IPS DF 6.9 (cell line): ENCODE measurements around the gene C7orf25.
"Not testable (repeated sequence)": the region's sequence is repeated elsewhere in the genome, so short reads cannot be mapped to it uniquely, and the experiment has no call there.

Source experiments
- DNase-seq: peaks from one replicate; pipeline ENCODE4 v3.0.0-alpha.2; 2013; ENCODE audit warnings: low read depth, low spot score
- H3K27ac ChIP-seq: one replicate; pipeline ENCODE4 v1.5.1; 2013; ENCODE audit warnings: low read length, control low read depth
- H3K27me3 ChIP-seq: 2 replicates; pipeline ENCODE4 v1.6.1; 2013; ENCODE audit warnings: mild to moderate bottlenecking, low read length; ENCODE audit not compliant: control insufficient read depth, insufficient read depth
- H3K36me3 ChIP-seq: 2 replicates; pipeline ENCODE4 v1.6.1; 2013; ENCODE audit warnings: low read length; ENCODE audit not compliant: control insufficient read depth, insufficient read depth
- H3K4me1 ChIP-seq: 2 replicates; pipeline ENCODE4 v1.6.1; 2013; ENCODE audit warnings: low read length; ENCODE audit not compliant: control insufficient read depth, insufficient read depth
- H3K4me3 ChIP-seq: 2 replicates; pipeline ENCODE4 v1.5.1; 2013; ENCODE audit warnings: mild to moderate bottlenecking, low read length
- H3K9me3 ChIP-seq: 2 replicates; pipeline ENCODE4 v1.6.1; 2013; ENCODE audit warnings: low read length, inconsistent platforms; ENCODE audit not compliant: control insufficient read depth, insufficient read depth
- WGBS: extraction: QIAGEN DNeasy Blood & Tissue Kit; methylation state at CpG from one replicate; pipeline ENCODE4 v1.1.7; 2013; ENCODE audit warnings: mixed read lengths, missing lambda C conversion rate; ENCODE audit not compliant: insufficient read length, insufficient coverage; 5-methylcytosine and 5-hydroxymethylcytosine counted together

C7orf25 gene

GRCh38 chr7:42913591-42913990 lies 1.7 kb upstream of the C7orf25 start:
- H3K27me3 ChIP-seq = no peaks in the 10 kb centered on the region
- H3K9me3 ChIP-seq = no peaks in the 10 kb centered on the region
- H3K36me3 ChIP-seq = no peaks in the 10 kb centered on the region; the same call in 1 of the 2 replicates
- WGBS = no CpG with 5 or more reads among the region's 2 CpGs
- H3K27ac ChIP-seq = no peak overlapping the region
- DNase-seq = no peak
- H3K4me1 ChIP-seq = 0 out of 2 replicates have a peak, but pooled peaks cover 3% of the 10 kb centered on the region
- H3K4me3 ChIP-seq = no peak overlapping the region

DNA sequence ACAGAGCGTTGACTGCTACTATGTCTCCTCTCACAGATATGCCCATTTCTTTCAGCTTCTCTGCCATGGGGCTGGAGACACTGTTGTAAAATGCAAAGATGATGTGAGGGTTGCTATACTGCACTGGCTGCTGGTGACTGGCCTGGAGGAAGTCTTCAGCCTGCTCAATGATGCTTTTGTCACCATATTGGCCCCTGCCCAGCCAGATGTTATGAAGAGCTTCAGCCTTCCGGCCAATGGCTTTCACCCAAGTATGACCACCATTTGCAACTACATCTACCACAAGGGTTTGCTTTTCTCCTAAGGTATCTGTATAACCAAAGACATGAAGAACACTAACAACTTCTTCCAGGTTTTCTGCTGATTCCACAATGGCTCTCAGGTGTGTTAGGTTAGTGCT lies 1.6 kb downstream of the C7orf25 start:
- H3K9me3 ChIP-seq = no peaks in the 10 kb centered on the region
- no peak for DNase-seq
- no CpG with 5 or more reads among the region's 2 CpGs for WGBS
- no peaks in the 10 kb centered on the region for H3K36me3 ChIP-seq
- H3K4me1 ChIP-seq = 0 out of 2 replicates have a peak, but pooled peaks cover 3% of the 10 kb centered on the region
- H3K27me3 ChIP-seq = no peaks in the 10 kb centered on the region
- H3K4me3 ChIP-seq = no peak overlapping the region
- H3K27ac ChIP-seq = no peak overlapping the region

GRCh38 chr7:42907316-42907715 lies 4.6 kb downstream of the C7orf25 start:
- Histone ChIP-seq H3K36me3 (no peaks in the 10 kb centered on the region), H3K4me3 (no peak overlapping the region), H3K27me3 (no peaks in the 10 kb centered on the region), H3K4me1 (0 out of 2 replicates have a peak, but pooled peaks cover 3% of the 10 kb centered on the region), H3K9me3 (no peaks in the 10 kb centered on the region), H3K27ac (no peak overlapping the region)
- no peak for DNase-seq

DNA sequence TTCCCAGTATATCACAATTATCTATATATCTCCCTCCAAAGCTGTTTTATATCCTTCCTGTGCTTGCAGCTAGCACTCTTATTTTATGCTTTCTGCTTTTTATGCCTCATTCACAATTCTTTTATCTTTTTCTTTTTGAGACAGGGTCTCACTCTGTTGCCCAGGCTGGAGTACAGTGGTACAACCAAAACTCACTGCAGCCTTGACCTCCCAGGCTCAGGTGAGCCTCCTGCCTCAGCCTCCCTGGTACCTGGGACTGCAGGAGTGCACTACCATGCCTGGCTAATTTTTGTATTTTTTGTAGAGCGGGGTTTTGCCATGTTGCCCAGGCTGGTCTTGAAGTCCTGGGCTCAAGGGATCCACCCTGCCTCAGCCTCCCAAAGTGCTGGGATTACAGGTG lies 5.7 kb downstream of the C7orf25 start:
- Histone ChIP-seq H3K9me3 (no peaks in the 10 kb centered on the region), H3K4me1 (0 out of 2 replicates have a peak, but pooled peaks cover 3% of the 10 kb centered on the region), H3K27me3 (no peaks in the 10 kb centered on the region), H3K27ac (no peak overlapping the region), H3K36me3 (no peaks in the 10 kb centered on the region), H3K4me3 (no peak overlapping the region)
- DNase-seq = no peak
- no CpG with 5 or more reads among the region's 1 CpG for WGBS

GRCh38 chr7:42902331-42902730 lies 9.5 kb downstream of the C7orf25 start:
- Histone ChIP-seq H3K4me1 (no peaks in the 10 kb centered on the region), H3K27ac (no peak overlapping the region), H3K9me3 (no peaks in the 10 kb centered on the region), H3K27me3 (no peaks in the 10 kb centered on the region), H3K36me3 (no peaks in the 10 kb centered on the region), H3K4me3 (no peak overlapping the region)
- no CpG with 5 or more reads among the region's 3 CpGs for WGBS
- DNase-seq = no peak

- no peak overlapping the region for H3K27ac ChIP-seq
These were observed 11.0 kb downstream of the C7orf25 start for GRCh38 chr7:42900842-42901241.

DNA sequence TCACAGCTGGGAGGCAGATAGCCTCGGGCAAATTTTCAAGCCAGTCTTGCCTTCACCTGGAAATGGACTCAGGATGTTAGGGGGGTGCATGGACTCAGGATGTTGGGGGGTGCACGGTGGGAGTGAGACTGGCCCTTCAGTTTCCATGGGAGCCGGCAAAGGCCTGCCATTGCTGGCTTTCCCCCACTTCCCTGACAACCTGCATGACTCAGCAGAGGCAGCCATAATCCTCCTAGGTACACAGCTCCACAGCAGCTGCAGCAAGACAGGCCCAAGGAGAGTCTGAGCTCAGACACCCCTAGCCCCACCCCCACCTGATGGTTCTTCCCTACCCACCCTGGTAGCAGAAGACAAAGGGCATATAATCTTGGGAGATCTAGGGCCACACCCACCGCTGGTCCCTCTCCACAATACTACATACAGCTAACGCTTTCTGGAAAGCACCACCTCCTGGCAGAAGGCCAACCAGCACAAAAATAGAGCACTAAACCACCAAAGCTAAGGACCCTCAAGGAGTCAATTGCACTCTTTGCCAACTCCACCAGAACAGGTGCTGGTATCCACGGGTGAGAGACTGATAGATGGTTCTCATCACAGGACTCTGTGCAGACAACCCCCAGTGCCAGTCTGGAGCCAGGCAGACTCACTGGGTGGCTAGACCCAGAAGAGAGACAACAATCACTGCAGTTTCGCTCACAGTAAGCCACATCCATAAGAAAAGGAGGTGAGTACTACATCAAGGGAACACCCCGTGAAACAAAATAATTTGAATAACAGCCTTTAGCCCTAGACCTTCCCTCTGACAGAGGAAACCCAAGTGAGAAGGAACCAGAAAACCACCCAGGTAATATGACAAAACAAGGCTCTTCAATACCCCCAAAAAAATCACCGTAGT lies 18.3 kb downstream of the C7orf25 start:
- H3K27ac ChIP-seq = no peak overlapping the region
- H3K27me3 ChIP-seq = no peaks in the 10 kb centered on the region
- no peaks in the 10 kb centered on the region for H3K36me3 ChIP-seq
- H3K9me3 ChIP-seq = no peaks in the 10 kb centered on the region
- no CpG with 5 or more reads among the region's 9 CpGs for WGBS
- no peak for DNase-seq
- no peak overlapping the region for H3K4me3 ChIP-seq
- H3K4me1 ChIP-seq = 0 out of 2 replicates have a peak, but pooled peaks cover 1% of the 10 kb centered on the region

More at GRCh38 chr7:42900842-42901241, 11.0 kb downstream of the C7orf25 start:
- H3K27me3 ChIP-seq = no peaks in the 10 kb centered on the region
- no peak overlapping the region for H3K4me3 ChIP-seq
- DNase-seq = no peak
- no peaks in the 10 kb centered on the region for H3K36me3 ChIP-seq
- no peaks in the 10 kb centered on the region for H3K4me1 ChIP-seq
- no peaks in the 10 kb centered on the region for H3K9me3 ChIP-seq

DNA sequence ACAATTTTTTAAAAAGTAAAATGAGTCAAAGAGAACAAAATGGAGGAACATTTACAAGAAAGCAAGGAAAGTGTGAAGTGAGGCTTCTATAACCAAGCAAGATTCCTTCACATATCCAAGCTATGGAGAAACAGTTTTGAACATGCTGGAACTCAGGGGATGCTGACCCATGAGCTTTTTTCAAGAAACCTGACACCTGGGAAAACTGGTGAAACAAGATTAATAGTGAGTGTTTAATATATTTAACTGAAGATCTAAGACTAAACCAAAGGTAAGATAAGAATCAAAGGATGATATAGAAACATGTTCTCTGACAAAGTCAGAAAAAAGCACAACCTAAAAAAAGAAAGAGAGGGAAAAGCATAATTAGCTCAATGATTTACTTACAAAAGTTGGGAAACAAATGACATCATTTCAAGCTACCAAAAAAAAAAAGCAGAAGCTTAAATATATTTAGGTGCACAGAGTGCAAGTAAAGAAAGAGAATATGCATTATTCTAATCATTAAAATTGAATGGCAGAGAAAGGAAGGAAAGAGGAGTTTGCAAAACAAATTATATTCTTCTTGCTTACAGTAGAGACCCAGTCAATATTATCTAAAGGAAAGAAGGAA lies 24.9 kb downstream of the C7orf25 start:
- Histone ChIP-seq H3K27ac (no peak overlapping the region), H3K4me3 (no peak overlapping the region), H3K9me3 (peaks cover 2% of the 10 kb centered on the region; the same call in 1 of the 2 replicates), H3K4me1 (no peaks in the 10 kb centered on the region), H3K36me3 (0 out of 2 replicates have a peak, but pooled peaks cover 6% of the 10 kb centered on the region), H3K27me3 (no peaks in the 10 kb centered on the region)
- no peak for DNase-seq

DNA sequence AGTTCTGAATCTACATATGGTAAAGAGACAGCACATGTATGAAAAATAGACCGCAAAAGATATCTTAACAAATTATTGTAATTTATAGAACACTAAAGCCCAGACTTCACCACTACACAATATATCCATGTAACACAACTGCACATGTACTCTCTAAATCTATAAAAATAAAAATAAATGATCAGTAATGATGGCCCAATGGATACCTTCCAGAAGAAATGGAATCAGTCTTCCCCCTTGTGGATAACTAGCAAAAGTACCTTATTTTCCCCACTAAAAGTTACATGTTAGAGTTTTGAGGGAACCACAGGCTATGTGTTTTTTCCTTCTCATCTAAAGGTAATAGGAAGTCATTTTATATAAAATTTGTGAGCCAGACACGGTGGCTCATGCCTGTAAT lies 25.7 kb downstream of the C7orf25 start:
- WGBS = no CpG with 5 or more reads among the region's 2 CpGs
- Histone ChIP-seq H3K4me1 (no peaks in the 10 kb centered on the region), H3K27me3 (no peaks in the 10 kb centered on the region), H3K9me3 (peaks cover 2% of the 10 kb centered on the region; the same call in 1 of the 2 replicates), H3K4me3 (no peak overlapping the region), H3K27ac (no peak overlapping the region), H3K36me3 (0 out of 2 replicates have a peak, but pooled peaks cover 6% of the 10 kb centered on the region)
- no peak for DNase-seq

DNA sequence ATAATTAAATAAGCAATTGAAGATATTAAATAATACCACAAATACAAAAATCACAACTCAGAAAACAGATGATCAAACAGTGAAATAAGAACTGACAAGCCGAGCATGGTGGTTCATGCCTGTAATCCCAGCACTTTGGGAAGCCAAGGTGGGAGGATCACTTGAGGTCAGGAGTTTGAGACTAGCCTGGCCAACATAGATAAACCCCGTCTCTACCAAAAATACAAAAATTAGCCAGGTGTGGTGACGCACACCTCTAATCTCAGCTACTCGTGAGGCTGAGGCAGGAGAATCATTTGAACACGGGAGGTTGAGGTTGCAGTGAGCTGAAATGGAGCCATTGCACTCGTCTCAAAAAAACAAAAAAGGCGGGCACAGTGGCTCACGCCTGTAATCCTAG lies 26.7 kb downstream of the C7orf25 start:
- DNase-seq, H3K27me3 ChIP-seq, H3K4me3 ChIP-seq, H3K36me3 ChIP-seq, H3K4me1 ChIP-seq, H3K9me3 ChIP-seq, H3K27ac ChIP-seq: not testable (repeated sequence)
- no CpG with 5 or more reads among the region's 8 CpGs for WGBS
